HepG2 (cell line): Measurements from ENCODE around the gene TRRAP. TPM values are rescaled to one million over a fixed set of nuclear protein-coding genes. Genes with fewer than 3 reads are reported as not detected.

Source experiments
- ZNF773 ChIP-seq: sonication (generic); formaldehyde crosslinking; IDR thresholded peaks from 2 replicates; pipeline ENCODE4 v1.4.0; 2020; ENCODE audit warnings: missing genetic modification reagents, borderline replicate concordance
- polyA plus RNA-seq, 8 experiments: library from polyadenylated mRNA; depleted of rRNA in 3 of 8; stranded (reverse) in 7 of 8; unstranded in 1 of 8; fragments of >200 nt; fragmentation: Illumina TruSeq in 4 of 8; extraction: Trizol in 4 of 8; gene quantifications; 2 replicates each; pipeline versions ENCODE4 v1.2.1 to v1.2.3, GENCODE V29; 2011 to 2016; ENCODE audit warnings: low read depth in 4 of 8, missing spikeins in 1 of 8, mixed read lengths in 1 of 8; ENCODE audit not compliant: insufficient read depth in 1 of 8
- total RNA-seq, 5 experiments: library from RNA; depleted of rRNA; stranded (reverse); fragments of >200 nt; fragmentation: Illumina TruSeq; extraction: Trizol; gene quantifications; 2 replicates each; pipeline ENCODE4 v1.2.3, GENCODE V29; 2016; ENCODE audit warnings: low read depth in 1 of 5
- TF ChIP-seq, protein P1 (sequence below): sonication (generic); formaldehyde crosslinking; IDR thresholded peaks from 2 replicates; pipeline ENCODE4 v1.4.0; 2020; ENCODE audit warnings: mild to moderate bottlenecking, missing genetic modification reagents, borderline replicate concordance
- TF ChIP-seq, protein P2 (sequence below): sonication (generic); formaldehyde crosslinking; IDR thresholded peaks from 2 replicates; pipeline ENCODE4 v1.5.1; 2020; ENCODE audit warnings: mild to moderate bottlenecking, missing genetic modification reagents, moderate library complexity

Gene TRRAP
- total and polyA plus RNA-seq, 2 of the 13 experiments (the other 11 are each of a cell fraction or from before 2014, with no cell fraction given) = 8.6 to 10.5 TPM

DNA sequence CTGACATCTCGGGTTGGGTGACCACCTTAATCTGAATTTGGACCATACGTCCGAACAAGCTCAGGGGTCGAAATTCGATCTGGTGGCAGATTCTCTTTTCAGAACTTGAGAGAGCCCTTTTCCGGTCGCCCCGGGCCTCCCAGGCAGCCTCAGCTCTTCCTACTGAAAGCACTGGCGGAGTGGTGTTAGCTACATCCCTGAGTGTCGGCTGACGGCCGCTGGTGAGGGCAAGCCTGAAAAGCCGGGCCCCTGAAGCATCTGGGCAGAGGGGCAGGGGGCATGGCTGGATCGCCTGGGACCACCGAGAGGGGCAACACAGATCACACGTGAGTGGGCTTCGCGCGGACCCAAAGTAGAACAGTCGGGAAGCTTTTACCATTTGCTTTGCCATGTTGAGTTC is 149.5 kb downstream of the TRRAP start (continued):
- TF ChIP-seq, protein P1, sequence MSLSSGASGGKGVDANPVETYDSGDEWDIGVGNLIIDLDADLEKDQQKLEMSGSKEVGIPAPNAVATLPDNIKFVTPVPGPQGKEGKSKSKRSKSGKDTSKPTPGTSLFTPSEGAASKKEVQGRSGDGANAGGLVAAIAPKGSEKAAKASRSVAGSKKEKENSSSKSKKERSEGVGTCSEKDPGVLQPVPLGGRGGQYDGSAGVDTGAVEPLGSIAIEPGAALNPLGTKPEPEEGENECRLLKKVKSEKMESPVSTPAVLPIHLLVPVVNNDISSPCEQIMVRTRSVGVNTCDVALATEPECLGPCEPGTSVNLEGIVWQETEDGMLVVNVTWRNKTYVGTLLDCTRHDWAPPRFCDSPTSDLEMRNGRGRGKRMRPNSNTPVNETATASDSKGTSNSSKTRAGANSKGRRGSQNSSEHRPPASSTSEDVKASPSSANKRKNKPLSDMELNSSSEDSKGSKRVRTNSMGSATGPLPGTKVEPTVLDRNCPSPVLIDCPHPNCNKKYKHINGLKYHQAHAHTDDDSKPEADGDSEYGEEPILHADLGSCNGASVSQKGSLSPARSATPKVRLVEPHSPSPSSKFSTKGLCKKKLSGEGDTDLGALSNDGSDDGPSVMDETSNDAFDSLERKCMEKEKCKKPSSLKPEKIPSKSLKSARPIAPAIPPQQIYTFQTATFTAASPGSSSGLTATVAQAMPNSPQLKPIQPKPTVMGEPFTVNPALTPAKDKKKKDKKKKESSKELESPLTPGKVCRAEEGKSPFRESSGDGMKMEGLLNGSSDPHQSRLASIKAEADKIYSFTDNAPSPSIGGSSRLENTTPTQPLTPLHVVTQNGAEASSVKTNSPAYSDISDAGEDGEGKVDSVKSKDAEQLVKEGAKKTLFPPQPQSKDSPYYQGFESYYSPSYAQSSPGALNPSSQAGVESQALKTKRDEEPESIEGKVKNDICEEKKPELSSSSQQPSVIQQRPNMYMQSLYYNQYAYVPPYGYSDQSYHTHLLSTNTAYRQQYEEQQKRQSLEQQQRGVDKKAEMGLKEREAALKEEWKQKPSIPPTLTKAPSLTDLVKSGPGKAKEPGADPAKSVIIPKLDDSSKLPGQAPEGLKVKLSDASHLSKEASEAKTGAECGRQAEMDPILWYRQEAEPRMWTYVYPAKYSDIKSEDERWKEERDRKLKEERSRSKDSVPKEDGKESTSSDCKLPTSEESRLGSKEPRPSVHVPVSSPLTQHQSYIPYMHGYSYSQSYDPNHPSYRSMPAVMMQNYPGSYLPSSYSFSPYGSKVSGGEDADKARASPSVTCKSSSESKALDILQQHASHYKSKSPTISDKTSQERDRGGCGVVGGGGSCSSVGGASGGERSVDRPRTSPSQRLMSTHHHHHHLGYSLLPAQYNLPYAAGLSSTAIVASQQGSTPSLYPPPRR (CRISPR knock-in tag) = no peak
- TF ChIP-seq ZNF773 (CRISPR knock-in tag) = no peak
- TF ChIP-seq, protein P2, sequence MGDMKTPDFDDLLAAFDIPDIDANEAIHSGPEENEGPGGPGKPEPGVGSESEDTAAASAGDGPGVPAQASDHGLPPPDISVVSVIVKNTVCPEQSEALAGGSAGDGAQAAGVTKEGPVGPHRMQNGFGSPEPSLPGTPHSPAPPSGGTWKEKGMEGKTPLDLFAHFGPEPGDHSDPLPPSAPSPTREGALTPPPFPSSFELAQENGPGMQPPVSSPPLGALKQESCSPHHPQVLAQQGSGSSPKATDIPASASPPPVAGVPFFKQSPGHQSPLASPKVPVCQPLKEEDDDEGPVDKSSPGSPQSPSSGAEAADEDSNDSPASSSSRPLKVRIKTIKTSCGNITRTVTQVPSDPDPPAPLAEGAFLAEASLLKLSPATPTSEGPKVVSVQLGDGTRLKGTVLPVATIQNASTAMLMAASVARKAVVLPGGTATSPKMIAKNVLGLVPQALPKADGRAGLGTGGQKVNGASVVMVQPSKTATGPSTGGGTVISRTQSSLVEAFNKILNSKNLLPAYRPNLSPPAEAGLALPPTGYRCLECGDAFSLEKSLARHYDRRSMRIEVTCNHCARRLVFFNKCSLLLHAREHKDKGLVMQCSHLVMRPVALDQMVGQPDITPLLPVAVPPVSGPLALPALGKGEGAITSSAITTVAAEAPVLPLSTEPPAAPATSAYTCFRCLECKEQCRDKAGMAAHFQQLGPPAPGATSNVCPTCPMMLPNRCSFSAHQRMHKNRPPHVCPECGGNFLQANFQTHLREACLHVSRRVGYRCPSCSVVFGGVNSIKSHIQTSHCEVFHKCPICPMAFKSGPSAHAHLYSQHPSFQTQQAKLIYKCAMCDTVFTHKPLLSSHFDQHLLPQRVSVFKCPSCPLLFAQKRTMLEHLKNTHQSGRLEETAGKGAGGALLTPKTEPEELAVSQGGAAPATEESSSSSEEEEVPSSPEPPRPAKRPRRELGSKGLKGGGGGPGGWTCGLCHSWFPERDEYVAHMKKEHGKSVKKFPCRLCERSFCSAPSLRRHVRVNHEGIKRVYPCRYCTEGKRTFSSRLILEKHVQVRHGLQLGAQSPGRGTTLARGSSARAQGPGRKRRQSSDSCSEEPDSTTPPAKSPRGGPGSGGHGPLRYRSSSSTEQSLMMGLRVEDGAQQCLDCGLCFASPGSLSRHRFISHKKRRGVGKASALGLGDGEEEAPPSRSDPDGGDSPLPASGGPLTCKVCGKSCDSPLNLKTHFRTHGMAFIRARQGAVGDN (CRISPR knock-in tag) = no peak
